ENCODE measurements around the gene KCNG2. TPM values are rescaled to one million over a fixed set of nuclear protein-coding genes. Genes with fewer than 3 reads are reported as not detected.
"Not testable (repeated sequence)": the region's sequence is repeated elsewhere in the genome, so short reads cannot be mapped to it uniquely, and the experiment has no call there.

The KCNG2 gene
- total RNA-seq, 1 donor from 2014 or later = not detected

DNA sequence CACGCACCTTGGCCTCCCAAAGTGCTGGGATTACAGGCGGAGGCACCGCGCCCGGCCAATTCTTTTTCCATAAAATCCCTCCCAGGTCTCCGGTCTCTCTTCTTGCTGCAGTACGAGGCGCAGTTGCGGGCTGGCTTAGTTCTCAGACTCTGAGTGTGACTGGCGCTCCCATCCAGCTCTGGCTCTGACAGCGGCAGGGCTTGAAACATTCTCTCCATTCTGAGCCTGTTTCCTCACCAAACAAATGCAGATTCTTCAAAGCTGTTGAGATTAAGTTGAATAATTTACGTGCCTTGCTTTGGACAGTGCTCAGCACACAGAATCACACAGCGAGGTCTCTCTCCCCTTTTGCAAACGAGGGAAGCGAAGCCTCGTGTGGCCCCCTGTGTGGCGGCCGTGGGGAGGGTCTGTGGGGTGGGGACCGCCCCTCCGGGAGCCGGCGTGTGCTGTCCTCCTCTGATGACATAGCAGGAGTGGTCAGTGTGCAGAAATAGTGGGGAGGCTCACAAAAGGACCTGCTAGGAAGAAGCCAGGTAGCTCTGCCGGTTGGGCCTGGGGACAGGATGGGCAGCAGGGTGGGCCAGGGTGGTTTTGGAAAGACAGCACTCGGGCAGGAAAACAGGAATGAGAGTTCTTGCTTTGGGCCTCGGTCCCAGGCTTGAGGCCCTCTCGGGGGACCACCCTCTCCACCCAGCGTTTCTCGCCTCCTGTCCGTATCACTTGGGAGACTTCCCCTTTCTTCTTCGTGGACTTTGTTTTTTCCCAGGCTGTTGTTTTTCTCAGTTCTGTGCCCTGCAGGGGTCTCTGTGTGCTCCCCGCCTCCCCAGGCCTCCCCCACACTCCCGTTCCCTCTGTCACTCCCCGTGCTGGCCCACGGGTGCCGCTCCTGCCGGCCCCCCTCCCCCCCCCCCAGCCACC lies 75.0 kb downstream of the KCNG2 start:
- intact Hi-C loops (cut with DNase I) = no loop called here
- ATAC-seq (ENCODE audit: poor library complexity) (no peak), DNase-seq (peak; percentile 37)

DNA sequence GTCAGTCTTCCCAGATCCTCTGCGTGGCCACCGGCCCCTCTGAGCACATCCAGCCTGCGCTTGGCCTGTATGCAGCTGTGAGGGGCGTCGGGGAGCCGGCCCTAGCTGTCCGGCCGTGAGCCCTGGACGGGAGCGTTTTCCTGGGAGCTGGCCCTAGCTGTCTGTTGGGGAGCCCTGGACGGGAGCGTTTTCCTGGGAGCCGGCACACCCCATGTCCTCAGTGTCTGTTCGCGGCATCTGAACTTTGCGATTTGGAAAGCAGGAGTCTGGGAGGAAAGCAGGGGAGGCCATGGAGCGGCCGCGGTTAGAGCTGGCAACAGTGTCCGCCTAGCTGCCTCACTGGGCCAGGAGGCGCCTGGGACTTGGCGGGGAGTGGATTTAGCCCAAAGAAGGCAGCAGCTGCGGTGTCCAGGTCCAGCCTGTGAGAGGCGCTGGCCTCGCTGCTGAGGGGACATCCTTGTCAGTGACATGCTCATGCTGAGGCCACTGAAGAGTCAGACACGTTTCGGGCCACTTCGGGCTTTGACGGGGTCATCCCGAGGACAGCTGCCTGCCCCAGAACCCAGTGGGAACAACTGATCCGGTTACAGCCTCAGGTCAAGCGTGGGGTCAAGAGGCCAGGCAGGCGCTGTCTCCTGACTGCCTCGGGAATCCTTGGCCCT lies 75.8 kb downstream of the KCNG2 start:
- intact Hi-C loops (cut with DNase I) = no loop called here
- peak; percentile 44 for DNase-seq

DNA sequence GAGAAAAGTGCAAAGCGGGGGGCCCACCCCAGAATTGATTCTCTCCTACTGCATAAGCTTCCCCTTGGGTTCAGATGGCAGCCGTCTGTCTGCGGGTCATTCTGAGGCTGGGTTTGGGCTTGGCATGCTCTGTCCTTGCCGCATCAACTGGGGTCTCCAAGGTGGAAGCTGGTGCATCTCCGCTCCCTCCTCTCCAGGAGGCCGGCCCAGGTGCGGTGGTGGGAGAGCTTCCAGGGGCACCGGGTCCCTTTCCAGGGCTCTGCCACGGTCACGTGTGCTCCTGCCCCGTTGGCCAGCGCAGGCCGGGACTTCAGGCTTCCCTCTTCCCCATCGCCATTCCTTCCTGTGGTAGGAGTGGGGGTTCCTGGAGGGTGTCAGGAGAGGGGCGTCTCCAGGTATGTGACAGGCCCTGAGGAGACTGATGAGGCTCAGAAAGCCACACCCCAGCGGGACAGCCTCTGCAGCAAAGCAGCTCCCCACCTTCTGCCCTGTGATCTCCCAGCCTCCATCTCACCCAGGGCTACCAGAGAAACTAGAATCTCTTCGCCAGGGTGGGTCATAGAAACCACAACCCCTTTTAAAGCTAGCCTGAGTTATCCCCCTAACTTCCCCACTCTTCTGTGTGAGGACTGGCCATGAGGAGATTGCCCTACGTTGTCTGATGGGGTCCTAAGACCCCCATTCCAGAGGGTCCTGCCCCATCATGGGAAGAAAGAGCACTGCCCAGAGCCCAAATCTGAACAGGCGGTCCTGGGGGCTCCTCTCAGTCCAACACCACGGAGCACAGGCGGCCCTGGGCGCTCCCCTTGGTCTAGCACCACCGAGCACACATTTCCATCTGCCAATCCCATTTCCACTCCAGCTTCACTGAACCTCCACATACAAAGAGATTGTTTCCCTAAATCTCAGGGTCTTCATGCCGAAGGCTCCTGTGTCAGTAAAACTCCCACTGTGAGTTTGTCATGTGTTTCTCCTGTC lies 77.1 kb downstream of the KCNG2 start:
- intact Hi-C loops (cut with DNase I) = no loop called here
- DNase-seq = peak; percentile 4

More for the DNA sequence above, 75.8 kb downstream of the KCNG2 start:
- no peak for ATAC-seq (ENCODE audit: poor library complexity)

DNA sequence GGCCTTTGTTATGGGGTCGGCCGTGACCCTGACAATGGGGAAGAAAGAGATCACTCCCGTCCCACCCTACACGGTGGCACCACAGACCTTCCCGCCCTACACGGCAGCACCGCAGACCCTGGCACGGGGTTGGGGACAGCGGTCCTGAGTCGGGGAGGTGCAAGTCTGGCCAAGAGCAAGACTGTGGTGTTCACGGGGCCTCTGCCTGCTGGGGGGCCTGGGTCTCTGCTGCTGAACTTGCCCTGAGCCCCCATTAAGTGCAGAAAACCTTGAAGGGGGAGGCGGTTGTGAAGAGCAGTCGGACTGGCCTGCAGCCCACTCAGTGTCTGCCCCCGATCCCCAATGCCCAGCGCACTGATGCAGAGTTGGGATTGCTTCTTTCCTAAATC lies 77.8 kb downstream of the KCNG2 start:
- DNase-seq (peak; percentile 10), ATAC-seq (ENCODE audit: poor library complexity) (no peak)

More for the DNA sequence above, 77.1 kb downstream of the KCNG2 start:
- no peak for ATAC-seq (ENCODE audit: poor library complexity)

DNA sequence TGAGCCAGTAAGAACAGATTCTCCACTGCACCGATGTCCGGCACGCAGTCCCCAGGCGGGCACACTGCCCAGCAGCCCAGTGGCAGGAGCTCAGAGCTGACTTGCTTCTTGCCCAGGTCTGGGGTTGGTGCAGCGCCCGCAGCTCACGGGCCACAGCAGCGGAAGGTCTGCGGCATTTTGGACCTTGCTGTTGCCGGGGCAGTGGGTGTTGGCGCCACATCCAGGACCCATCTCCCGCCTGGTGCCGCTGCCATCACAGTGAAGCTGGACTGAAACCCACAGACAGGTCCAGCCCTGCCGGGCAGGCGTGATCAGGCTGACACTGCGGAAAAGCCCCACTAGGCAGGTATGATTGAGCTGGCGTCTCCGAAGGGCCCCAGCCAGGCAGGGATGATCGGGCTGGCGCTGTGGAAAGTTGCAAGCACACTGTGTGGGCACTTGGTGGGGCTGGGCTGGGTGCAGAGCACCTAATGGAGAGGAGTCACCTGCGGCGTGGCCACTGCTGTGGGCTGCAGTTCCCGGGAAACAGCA lies 78.3 kb downstream of the KCNG2 start:
- intact Hi-C loops (cut with DNase I) = no loop called here
- ATAC-seq (ENCODE audit: poor library complexity) (no peak), DNase-seq (peak; percentile 22)

More for the DNA sequence above, 77.8 kb downstream of the KCNG2 start:
- intact Hi-C loops (cut with DNase I) = no loop called here

DNA sequence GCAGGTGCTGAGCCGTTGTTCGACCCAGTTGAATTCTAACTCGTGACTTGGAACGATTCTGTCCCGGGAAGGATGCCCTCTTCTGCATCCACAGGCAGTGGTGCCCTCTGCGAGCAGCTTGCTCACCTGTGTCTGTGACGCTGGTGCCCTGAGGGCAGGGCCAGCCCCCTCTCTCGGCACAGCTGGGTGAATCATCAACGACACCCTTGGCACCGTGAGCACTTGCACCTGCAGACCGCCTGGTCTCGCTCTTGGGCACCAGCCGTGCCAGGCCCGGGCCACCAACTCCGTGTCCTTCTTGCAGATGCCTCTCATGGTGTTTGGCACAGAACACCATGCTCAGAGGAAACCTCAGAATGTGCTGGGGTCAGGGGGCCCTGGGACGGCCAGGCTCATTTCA lies 78.8 kb downstream of the KCNG2 start:
- no peak for ATAC-seq (ENCODE audit: poor library complexity)
- peak; percentile 33 for DNase-seq
- intact Hi-C loops (cut with DNase I) = no loop called here

DNA sequence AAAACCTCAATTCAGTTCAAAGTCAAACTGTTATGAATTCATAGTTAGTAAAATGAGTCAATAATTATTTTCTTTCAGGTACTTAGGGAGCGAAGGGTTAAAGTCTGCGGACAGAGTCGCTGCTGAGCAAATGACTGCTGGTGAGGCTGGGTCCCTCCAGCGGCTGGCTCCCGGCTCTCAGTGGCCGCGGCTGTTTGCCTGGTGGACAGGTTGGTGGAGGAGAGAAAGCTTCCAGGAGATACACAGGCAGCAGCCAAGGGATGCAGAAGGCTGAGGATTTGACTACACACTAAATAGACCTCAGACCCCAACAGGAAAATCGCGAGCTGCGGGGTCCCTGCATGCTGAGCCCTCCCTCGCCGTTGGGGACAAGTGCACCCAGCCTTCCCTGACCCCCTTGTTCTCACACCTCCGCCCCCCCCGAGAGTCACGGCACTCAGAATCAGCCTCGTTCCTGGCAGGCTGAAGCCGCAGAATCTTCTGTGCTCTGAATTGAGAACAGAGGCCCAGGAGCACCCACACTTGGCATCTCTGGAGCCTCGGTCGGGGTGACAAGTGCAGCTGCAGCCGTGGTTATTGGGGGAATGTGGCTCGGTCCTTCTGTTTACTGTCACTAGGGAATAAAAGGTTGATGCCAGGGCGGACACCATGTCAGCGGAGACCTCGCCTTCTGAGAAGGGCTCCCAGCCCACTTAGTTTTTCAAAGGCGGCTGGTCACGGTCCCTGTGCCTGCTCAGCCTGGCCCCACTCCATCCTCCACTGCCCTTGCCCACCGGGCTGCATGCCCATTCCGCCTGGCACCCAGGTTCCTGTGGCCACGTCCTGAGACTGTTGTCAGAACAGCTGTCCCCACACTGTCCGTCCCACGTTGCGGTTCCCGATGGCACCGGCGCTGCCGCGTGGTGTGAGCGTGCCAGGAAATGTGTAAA lies 79.7 kb downstream of the KCNG2 start:
- no peak for ATAC-seq (ENCODE audit: poor library complexity)
- DNase-seq = peak; percentile 26
- intact Hi-C loops (cut with DNase I) = no loop called here

DNA sequence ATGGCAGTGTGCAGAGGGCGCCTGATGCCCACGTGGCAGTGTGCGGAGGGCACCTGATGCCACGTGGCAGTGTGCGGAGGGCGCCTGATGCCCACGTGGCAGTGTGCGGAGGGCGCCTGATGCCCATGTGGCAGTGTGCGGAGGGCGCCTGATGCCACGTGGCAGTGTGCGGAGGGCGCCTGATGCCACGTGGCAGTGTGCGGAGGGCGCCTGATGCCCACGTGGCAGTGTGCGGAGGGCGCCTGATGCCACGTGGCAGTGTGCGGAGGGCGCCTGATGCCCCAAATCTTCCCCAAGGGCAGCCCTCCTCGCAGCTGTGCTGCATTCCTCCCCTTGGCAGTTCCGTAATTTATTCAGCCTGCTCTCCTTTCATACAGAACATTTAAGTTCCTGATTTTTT lies 80.5 kb downstream of the KCNG2 start:
- DNase-seq; ATAC-seq (ENCODE audit: poor library complexity); intact Hi-C loops (cut with DNase I): not testable (repeated sequence)

DNA sequence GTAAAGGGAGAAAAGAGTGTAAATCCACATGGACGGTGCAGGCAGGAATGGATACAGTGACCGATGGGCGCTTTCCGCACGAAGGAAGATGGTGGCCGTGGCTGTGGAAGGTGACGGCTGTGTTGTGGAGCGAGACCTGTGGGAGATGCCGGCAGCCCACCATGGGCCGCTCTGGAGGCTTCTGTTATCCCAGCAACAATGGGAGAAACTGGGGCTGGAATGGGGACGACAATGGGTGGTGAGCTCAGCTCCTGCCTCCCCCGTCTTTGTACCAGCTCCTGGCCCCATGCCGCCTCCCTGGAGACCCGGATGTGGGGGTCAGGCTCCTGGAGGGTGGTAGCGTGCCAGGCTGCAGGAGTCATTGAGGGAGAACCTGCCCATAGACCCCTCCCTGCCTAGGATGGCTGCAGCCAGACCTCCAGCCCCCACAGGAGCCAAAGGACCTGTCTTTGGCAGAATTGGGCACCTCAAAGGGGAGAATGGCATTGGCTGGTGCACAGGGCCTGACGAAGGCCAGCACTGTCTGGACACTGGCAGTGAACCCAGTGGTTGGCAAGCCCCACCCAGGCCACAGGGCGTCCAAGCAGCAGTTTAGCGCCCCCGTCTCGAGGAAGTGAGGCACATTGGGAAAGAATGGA lies 81.1 kb downstream of the KCNG2 start:
- no peak for ATAC-seq (ENCODE audit: poor library complexity)
- intact Hi-C loops (cut with DNase I) = no loop called here
- peak; percentile 12 for DNase-seq

DNA sequence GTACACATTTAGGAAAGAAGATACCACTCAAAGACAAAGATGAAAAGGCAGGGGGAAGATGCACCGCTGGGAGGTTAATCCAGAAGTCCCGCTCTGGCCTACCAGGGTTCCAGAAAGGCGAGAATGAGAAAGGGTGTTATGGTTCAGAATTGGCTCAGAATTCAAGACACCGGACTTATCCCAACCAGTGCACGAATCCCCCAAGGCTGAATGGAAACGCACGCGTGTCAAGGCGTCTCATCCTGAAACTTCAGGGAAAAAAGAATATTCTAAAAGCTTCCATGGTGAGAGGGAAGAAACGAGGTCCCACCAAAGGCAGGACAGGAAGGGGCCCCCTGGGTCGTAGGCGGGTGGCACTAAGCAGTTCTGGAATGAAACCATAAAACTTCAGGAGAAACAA lies 81.8 kb downstream of the KCNG2 start:
- intact Hi-C loops (cut with DNase I) = no loop called here
- DNase-seq = peak; percentile 14

DNA sequence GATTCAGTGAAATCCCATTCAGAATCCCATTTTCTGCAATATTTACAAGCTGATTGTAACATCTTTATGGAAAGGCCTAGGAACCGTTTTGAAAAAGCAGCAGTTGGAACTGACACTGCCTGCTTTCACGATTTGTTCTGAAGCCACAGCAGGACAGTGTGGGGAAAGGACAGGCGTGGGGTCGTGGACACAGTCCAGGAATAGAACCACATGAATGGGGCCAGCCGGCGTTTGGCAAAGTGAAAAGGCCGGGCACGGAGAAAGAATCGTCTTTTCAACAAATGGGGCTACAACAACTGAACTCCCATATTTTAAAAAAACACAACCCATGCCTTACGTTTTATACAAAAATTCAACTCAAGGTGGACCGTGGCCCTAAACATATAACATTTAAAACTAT lies 84.0 kb downstream of the KCNG2 start:
- DNase-seq = no peak
- no peak for ATAC-seq (ENCODE audit: poor library complexity)
- intact Hi-C loops (cut with DNase I) = no loop called here

More for the DNA sequence above, 81.8 kb downstream of the KCNG2 start:
- no peak for ATAC-seq (ENCODE audit: poor library complexity)

DNA sequence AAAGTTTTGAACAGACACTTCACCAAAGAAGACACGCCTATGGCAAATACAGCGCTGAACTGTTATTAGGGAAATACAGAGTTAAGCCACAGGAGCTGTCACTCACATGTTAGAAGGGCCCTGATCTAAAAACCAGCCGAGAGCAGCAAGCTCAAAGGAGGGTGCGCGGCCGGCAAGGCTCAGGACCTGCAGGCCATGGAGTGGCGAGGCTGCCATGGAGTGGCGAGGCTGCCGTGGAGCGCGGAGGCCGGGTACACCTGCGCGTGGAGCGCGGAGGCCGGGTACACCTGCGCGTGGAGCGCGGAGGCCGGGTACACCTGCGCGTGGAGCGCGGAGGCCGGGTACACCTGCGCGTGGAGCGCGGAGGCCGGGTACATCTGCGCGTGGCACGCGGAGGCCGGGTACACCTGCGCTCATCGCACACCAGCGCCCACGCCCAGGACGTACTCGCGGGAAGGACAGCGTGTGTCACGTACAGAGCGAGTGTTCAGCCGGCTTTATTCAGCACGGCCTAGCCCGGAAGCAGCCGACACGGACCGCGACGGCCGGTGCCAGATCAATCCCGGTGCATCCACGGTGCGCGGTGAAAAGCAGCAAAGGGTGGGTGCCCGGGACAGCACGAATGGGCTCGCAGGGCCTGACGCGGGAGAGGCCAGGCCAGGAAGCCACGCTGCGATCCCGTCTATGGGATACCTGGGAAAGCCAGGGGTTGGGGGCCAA lies 84.9 kb downstream of the KCNG2 start:
- intact Hi-C loops (cut with DNase I) = no loop called here
- DNase-seq (no peak), ATAC-seq (ENCODE audit: poor library complexity) (no peak)

DNA sequence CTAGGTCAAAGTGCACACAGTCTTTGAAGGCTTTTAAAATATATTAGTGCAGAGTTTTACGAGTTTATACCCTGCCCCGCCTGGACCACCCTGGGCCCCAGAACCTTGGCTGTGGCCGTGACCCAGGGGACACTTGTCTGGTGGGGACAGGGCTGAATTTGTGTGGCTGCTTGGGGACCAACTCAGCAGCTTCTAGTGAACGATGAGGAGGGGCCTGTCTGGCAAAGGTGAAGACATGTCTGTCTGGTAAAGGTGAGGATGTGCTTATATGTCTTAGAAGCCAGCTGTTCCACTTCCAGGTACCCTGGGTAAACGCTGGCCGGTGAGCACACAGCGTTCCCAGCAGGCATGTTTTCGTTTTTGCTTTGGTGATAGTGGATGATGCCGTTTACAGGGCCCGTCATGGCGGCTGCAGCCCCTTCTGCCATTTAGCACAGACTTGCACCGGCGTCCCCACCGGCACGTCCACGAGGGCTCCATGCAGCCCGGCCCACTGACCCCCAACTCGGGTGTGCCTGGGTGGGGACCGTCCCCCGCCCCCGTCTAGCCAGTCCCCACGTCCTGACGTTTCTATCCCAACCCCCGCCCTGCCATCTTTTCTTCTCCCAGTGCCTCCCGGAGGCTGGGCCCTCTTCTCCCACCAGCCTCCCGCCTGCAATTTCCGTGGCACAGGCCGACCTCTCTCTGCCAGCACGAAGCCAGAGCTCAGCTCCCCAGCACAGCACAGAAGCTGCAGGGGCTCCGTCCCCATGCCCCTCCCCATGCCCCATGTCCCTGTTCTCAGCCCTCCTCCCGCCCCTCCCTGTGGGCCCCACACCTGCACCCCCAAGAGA lies 85.9 kb downstream of the KCNG2 start:
- ATAC-seq (ENCODE audit: poor library complexity) = no peak
- intact Hi-C loops (cut with DNase I) = no loop called here
- no peak for DNase-seq

DNA sequence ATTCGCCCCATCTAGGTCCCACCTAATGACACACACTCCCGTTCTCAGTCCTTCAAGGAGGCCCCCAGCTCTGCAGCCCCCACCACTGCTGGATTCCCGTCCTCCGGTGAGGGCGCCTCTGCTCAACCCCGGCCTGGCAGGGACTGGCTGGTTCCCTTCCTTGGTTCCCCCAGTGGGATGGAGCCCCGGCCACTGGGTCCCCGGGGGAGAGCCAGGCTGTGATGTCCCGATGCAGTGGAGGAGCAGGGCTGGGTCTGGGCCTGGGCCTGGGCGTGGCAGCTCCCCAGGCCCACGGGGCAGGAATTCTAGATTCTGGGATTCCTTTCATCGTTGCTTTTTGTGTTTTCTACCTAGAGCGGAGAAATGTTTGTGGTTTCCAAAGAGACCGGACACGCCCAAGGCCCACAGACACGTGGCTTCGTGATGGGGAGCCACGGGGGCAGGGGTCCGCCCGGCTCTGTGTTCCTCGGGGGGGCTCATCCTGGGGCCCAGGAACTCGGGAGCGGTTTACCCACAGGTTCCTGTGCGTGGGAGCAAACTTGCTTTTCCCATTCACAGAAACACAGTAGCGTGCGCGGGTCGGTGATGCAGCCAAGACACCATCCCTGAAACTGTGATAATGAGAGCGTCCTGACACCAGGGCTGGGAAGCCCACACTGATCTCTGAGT lies 86.7 kb downstream of the KCNG2 start:
- ATAC-seq (ENCODE audit: poor library complexity) (no peak), DNase-seq (no peak)
- intact Hi-C loops (cut with DNase I) = no loop called here
